SK-N-SH (cell line): ENCODE measurements around the gene MLC1.

Experiments
- FOSL2 ChIP-seq: IDR thresholded peaks from 2 replicates; pipeline ENCODE4 v1.4.0; 2012; ENCODE audit warnings: low read depth, mild to moderate bottlenecking, moderate library complexity, borderline replicate concordance
- FOXM1 ChIP-seq: IDR thresholded peaks from 2 replicates; pipeline ENCODE4 v1.4.0; 2012; ENCODE audit warnings: low read depth, mild to moderate bottlenecking
- POLR2AphosphoS5 ChIP-seq: IDR thresholded peaks from 2 replicates; pipeline ENCODE4 v1.6.1; 2012; ENCODE audit warnings: low read depth, low read length
- YY1 ChIP-seq: IDR thresholded peaks from 2 replicates; pipeline ENCODE4 v1.4.0; 2012; ENCODE audit warnings: low read depth, mild to moderate bottlenecking
- TF ChIP-seq, protein P1 (sequence below): IDR thresholded peaks from 2 replicates; pipeline ENCODE4 v1.6.1; 2012; ENCODE audit warnings: mild to moderate bottlenecking, low read depth, low read length, moderate library complexity
- TF ChIP-seq, protein P2 (sequence below): fragments of 200-600 bp; sonication (generic); IDR thresholded peaks from 2 replicates; pipeline ENCODE4 v1.6.1; 2017; ENCODE audit warnings: antibody characterized with exemption, mild to moderate bottlenecking, moderate library complexity
- TF ChIP-seq, protein P3 (sequence below): fragments of 150-350 bp; IDR thresholded peaks from 2 replicates; pipeline ENCODE4 v1.6.1; 2016; ENCODE audit warnings: mild to moderate bottlenecking, low read depth, low read length
- TF ChIP-seq, protein P4 (sequence below): IDR thresholded peaks from 2 replicates; pipeline ENCODE4 v1.4.0; 2012; ENCODE audit warnings: low read depth, borderline replicate concordance

DNA sequence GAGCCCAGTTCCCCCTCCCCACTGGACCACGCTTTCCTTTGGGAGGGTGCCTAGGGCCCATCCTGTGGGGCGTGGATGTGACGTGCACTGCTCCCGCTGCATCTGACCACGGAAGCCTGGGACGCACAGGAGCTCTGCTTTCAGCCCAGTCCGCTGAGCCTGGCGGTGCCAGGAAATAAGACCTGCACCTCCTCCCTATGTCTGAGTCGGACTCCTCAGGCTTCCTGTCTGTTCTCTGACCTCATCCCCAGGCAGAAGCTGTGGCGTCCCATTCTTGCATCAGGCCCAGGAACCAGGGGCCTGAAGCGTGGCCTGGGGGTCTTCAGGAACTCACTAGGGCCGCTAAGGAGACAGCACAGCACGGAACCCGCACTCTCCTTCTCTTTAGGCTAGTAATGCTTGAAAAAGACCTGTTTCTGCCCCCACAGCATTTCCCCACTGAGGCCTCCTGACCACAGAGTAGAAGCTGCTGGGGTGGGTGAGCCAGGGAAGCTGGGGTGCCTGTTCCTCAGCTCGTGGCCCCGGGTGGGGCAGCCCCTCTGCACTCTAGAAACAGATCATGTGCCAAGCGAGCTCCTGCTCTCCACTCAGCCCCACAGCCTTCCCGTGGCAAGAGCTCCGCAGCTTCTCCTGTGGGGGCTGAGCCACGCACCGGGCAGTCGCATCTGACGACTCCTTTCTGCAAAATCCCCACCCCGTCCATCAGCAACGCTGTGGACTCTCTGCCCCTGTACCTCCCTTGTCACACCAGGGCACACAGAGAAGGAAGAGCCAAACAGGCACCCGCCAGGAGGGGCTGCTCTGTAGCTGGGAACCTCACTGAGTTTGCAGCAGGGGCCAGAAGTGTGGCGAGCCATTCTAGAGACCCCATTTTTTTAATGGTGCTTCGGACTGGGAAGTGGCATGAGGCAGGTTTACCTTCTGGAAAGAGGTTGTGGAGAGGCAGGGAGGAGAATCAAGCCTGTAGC, 27.2 kb upstream of the MLC1 start:
- TF ChIP-seq FOSL2 (no peak), YY1 (no peak), POLR2AphosphoS5 (no peak), FOXM1 (no peak)
- TF ChIP-seq, protein P1, sequence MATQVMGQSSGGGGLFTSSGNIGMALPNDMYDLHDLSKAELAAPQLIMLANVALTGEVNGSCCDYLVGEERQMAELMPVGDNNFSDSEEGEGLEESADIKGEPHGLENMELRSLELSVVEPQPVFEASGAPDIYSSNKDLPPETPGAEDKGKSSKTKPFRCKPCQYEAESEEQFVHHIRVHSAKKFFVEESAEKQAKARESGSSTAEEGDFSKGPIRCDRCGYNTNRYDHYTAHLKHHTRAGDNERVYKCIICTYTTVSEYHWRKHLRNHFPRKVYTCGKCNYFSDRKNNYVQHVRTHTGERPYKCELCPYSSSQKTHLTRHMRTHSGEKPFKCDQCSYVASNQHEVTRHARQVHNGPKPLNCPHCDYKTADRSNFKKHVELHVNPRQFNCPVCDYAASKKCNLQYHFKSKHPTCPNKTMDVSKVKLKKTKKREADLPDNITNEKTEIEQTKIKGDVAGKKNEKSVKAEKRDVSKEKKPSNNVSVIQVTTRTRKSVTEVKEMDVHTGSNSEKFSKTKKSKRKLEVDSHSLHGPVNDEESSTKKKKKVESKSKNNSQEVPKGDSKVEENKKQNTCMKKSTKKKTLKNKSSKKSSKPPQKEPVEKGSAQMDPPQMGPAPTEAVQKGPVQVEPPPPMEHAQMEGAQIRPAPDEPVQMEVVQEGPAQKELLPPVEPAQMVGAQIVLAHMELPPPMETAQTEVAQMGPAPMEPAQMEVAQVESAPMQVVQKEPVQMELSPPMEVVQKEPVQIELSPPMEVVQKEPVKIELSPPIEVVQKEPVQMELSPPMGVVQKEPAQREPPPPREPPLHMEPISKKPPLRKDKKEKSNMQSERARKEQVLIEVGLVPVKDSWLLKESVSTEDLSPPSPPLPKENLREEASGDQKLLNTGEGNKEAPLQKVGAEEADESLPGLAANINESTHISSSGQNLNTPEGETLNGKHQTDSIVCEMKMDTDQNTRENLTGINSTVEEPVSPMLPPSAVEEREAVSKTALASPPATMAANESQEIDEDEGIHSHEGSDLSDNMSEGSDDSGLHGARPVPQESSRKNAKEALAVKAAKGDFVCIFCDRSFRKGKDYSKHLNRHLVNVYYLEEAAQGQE = no peak
- TF ChIP-seq, protein P2, sequence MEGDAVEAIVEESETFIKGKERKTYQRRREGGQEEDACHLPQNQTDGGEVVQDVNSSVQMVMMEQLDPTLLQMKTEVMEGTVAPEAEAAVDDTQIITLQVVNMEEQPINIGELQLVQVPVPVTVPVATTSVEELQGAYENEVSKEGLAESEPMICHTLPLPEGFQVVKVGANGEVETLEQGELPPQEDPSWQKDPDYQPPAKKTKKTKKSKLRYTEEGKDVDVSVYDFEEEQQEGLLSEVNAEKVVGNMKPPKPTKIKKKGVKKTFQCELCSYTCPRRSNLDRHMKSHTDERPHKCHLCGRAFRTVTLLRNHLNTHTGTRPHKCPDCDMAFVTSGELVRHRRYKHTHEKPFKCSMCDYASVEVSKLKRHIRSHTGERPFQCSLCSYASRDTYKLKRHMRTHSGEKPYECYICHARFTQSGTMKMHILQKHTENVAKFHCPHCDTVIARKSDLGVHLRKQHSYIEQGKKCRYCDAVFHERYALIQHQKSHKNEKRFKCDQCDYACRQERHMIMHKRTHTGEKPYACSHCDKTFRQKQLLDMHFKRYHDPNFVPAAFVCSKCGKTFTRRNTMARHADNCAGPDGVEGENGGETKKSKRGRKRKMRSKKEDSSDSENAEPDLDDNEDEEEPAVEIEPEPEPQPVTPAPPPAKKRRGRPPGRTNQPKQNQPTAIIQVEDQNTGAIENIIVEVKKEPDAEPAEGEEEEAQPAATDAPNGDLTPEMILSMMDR = no peak
- TF ChIP-seq, protein P3, sequence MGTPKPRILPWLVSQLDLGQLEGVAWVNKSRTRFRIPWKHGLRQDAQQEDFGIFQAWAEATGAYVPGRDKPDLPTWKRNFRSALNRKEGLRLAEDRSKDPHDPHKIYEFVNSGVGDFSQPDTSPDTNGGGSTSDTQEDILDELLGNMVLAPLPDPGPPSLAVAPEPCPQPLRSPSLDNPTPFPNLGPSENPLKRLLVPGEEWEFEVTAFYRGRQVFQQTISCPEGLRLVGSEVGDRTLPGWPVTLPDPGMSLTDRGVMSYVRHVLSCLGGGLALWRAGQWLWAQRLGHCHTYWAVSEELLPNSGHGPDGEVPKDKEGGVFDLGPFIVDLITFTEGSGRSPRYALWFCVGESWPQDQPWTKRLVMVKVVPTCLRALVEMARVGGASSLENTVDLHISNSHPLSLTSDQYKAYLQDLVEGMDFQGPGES = no peak
- TF ChIP-seq, protein P4, sequence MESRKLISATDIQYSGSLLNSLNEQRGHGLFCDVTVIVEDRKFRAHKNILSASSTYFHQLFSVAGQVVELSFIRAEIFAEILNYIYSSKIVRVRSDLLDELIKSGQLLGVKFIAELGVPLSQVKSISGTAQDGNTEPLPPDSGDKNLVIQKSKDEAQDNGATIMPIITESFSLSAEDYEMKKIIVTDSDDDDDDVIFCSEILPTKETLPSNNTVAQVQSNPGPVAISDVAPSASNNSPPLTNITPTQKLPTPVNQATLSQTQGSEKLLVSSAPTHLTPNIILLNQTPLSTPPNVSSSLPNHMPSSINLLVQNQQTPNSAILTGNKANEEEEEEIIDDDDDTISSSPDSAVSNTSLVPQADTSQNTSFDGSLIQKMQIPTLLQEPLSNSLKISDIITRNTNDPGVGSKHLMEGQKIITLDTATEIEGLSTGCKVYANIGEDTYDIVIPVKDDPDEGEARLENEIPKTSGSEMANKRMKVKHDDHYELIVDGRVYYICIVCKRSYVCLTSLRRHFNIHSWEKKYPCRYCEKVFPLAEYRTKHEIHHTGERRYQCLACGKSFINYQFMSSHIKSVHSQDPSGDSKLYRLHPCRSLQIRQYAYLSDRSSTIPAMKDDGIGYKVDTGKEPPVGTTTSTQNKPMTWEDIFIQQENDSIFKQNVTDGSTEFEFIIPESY = 0 out of 2 replicates have a peak, but pooled peaks have one; percentile 42
